HEK293 (cell line): ENCODE measurements around the gene TNRC6A.
A peak's percentile ranks its signal among the peaks of the same experiment; 100 is the strongest.
"Not testable (repeated sequence)": the region's sequence is repeated elsewhere in the genome, so short reads cannot be mapped to it uniquely, and the experiment has no call there.

Source experiments
- CTCF ChIA-PET: fragments of 350-600 bp; formaldehyde crosslinking; extraction: SDS; loops from one replicate; lab custom pipeline; 2021; ENCODE audit warnings: antibody characterized with exemption; lab: Yijun Ruan, JAX
- POLR2A ChIA-PET: fragments of 300-600 bp; formaldehyde crosslinking; extraction: SDS; loops from one replicate; lab custom pipeline; 2020; ENCODE audit warnings: antibody characterized with exemption, inconsistent platforms; lab: Yijun Ruan, JAX
- H3K27ac ChIP-seq: fragments of 200-500 bp; sonication (Bioruptor generic); 2 replicates; pipeline ENCODE4 v1.5.1; 2014; ENCODE audit warnings: low read depth, low read length, control low read depth, inconsistent platforms; ENCODE audit errors: extremely low read depth
- H3K36me3 ChIP-seq, 2 experiments: fragments of 200-500 bp in 1 of 2; sonication (Bioruptor generic) in 1 of 2; 1 replicate in 1 of 2; 2 replicates in 1 of 2; pipeline ENCODE4 v1.5.1; 2014 to 2017; ENCODE audit warnings: inconsistent platforms in 2 of 2, low read length in 2 of 2; ENCODE audit not compliant: control insufficient read depth in 2 of 2, insufficient read depth in 1 of 2
- H3K4me1 ChIP-seq: fragments of 200-500 bp; sonication (Bioruptor generic); 2 replicates; pipeline ENCODE4 v1.5.1; 2014; ENCODE audit warnings: mild to moderate bottlenecking, low read length, inconsistent platforms; ENCODE audit not compliant: control insufficient read depth, insufficient read depth
- H3K4me3 ChIP-seq: 2 replicates; pipeline ENCODE4 v1.5.1; 2011; ENCODE audit warnings: low read depth, mild to moderate bottlenecking, control low read depth, low read length, moderate library complexity
- H3K9me3 ChIP-seq: fragments of 200-500 bp; sonication (Bioruptor generic); 2 replicates; pipeline ENCODE4 v1.5.1; 2014; ENCODE audit warnings: low read depth, low read length, inconsistent platforms; ENCODE audit not compliant: control insufficient read depth, insufficient read depth
- PRDM10 ChIP-seq: fragments of 450-650 bp; formaldehyde crosslinking; IDR thresholded peaks from 2 replicates; pipeline ENCODE4 v1.5.1; 2016; ENCODE audit warnings: missing biosample characterization, missing genetic modification characterization
- REST ChIP-seq: fragments of 450-650 bp; formaldehyde crosslinking; IDR thresholded peaks from 2 replicates; pipeline ENCODE4 v1.5.1; 2016; ENCODE audit warnings: missing biosample characterization, missing genetic modification characterization
- ZBTB20 ChIP-seq: fragments of 450-650 bp; formaldehyde crosslinking; IDR thresholded peaks from 2 replicates; pipeline ENCODE4 v1.5.1; 2016; ENCODE audit warnings: missing biosample characterization, missing genetic modification characterization
- ZNF19 ChIP-seq: fragments of 450-650 bp; formaldehyde crosslinking; IDR thresholded peaks from 2 replicates; pipeline ENCODE4; 2016; ENCODE audit warnings: missing biosample characterization, missing genetic modification characterization, low read depth
- ZNF23 ChIP-seq: fragments of 450-650 bp; formaldehyde crosslinking; IDR thresholded peaks from 2 replicates; pipeline ENCODE4 v1.5.1; 2016; ENCODE audit warnings: missing biosample characterization, missing genetic modification characterization, borderline replicate concordance
- ZNF248 ChIP-seq: fragments of 450-650 bp; formaldehyde crosslinking; IDR thresholded peaks from 2 replicates; pipeline ENCODE4 v1.5.1; 2017; ENCODE audit warnings: missing biosample characterization, missing genetic modification characterization
- ZNF266 ChIP-seq: fragments of 450-650 bp; formaldehyde crosslinking; IDR thresholded peaks from 2 replicates; pipeline ENCODE4 v1.5.1; 2016; ENCODE audit warnings: missing biosample characterization, missing genetic modification characterization, low read depth
- ZSCAN5A ChIP-seq: fragments of 450-650 bp; formaldehyde crosslinking; IDR thresholded peaks from 2 replicates; pipeline ENCODE4 v1.5.1; 2016; ENCODE audit warnings: missing biosample characterization, missing genetic modification characterization

The TNRC6A gene

GRCh38 chr16:24855678-24856077 is 126.2 kb downstream of the TNRC6A start:
- Histone ChIP-seq H3K4me1 (peaks cover 4% of the 10 kb centered on the region; the same call in 1 of the 2 replicates), H3K9me3 (no peaks in the 10 kb centered on the region)
- ChIA-PET POLR2A (no interaction called here), CTCF (no interaction called here)
- TF ChIP-seq ZNF266 (tag by site-specific recombination) = peak; percentile 91
- no peak for TF ChIP-seq ZBTB20 (tag by site-specific recombination)
- no peak for TF ChIP-seq ZNF248
- TF ChIP-seq PRDM10 (tag by site-specific recombination) = peak; percentile 40; the same call in 1 of the 2 replicates
- TF ChIP-seq, all 188 proteins: peak for 2
- Histone ChIP-seq H3K27ac (no peak overlapping the region), H3K36me3 (no peaks in the 10 kb centered on the region), H3K4me3 (no peak overlapping the region)

- H3K27ac ChIP-seq, H3K4me3 ChIP-seq, H3K36me3 ChIP-seq, POLR2A ChIA-PET, CTCF ChIA-PET, H3K4me1 ChIP-seq, H3K9me3 ChIP-seq: not testable (repeated sequence)
Observed at GRCh38 chr16:24856871-24857270, 127.4 kb downstream of the TNRC6A start.

- CTCF ChIA-PET = no interaction called here
- peaks cover 4% of the 10 kb centered on the region; the same call in 1 of the 2 replicates for H3K4me1 ChIP-seq
- H3K36me3 ChIP-seq = no peaks in the 10 kb centered on the region
- H3K4me3 ChIP-seq = no peak overlapping the region
- POLR2A ChIA-PET = no interaction called here
- no peaks in the 10 kb centered on the region for H3K9me3 ChIP-seq
- H3K27ac ChIP-seq = no peak overlapping the region
- TF ChIP-seq ZNF23 (tag by site-specific recombination) = no peak
- TF ChIP-seq ZSCAN5A (tag by site-specific recombination) = no peak
- TF ChIP-seq REST (tag by site-specific recombination) = peak; percentile 99
- TF ChIP-seq ZNF19 (tag by site-specific recombination) = no peak
- TF ChIP-seq, all 188 proteins: peak for 1
Observed at GRCh38 chr16:24858219-24859041, 129.0 kb downstream of the TNRC6A start.
